PC-9 (cell line): Measurements from ENCODE around the gene GPI.

Experiments used
- EZH2 ChIP-seq: fragments of 200-600 bp; sonication (generic); IDR thresholded peaks from 2 replicates; pipeline ENCODE4 v1.8.0; 2017; ENCODE audit warnings: antibody characterized with exemption, low read depth
- TF ChIP-seq, protein P1 (sequence below): fragments of 200-600 bp; sonication (generic); conservative IDR thresholded peaks from 2 replicates; pipeline ENCODE4 v1.6.1; 2017; ENCODE audit warnings: mixed run types, antibody characterized with exemption, mild to moderate bottlenecking, moderate library complexity

DNA sequence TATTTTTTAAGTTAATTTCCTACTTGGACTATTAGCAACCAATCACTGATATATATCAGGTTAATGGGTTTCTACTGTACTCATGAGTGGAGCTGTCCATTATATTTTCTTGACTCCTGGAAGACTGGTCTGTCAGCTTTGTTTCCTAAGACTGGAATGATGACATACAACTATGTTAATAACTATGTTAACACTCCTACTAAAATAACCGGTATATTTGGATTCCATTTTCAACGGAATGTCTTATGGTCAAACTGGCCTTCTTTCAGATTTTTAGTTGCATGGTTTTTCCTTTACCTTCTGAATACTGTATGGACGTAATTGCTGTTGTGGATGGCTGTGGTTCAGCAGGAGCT, 45.8 kb upstream of the GPI start:
- TF ChIP-seq, protein P1, sequence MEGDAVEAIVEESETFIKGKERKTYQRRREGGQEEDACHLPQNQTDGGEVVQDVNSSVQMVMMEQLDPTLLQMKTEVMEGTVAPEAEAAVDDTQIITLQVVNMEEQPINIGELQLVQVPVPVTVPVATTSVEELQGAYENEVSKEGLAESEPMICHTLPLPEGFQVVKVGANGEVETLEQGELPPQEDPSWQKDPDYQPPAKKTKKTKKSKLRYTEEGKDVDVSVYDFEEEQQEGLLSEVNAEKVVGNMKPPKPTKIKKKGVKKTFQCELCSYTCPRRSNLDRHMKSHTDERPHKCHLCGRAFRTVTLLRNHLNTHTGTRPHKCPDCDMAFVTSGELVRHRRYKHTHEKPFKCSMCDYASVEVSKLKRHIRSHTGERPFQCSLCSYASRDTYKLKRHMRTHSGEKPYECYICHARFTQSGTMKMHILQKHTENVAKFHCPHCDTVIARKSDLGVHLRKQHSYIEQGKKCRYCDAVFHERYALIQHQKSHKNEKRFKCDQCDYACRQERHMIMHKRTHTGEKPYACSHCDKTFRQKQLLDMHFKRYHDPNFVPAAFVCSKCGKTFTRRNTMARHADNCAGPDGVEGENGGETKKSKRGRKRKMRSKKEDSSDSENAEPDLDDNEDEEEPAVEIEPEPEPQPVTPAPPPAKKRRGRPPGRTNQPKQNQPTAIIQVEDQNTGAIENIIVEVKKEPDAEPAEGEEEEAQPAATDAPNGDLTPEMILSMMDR, result no peak
- TF ChIP-seq EZH2, result no peak
